DOHH2 (cell line): ENCODE results near the gene NIPBL.
"Not testable (repeated sequence)": the region's sequence is repeated elsewhere in the genome, so short reads cannot be mapped to it uniquely, and the experiment has no call there.

Experiments used
- H3F3A ChIP-seq: fragments of 200-600 bp; sonication (generic), shearing (Covaris generic); 2 replicates; pipeline ENCODE4 v1.6.0; 2016; ENCODE audit warnings: antibody characterized with exemption, mild to moderate bottlenecking; ENCODE audit not compliant: control insufficient read depth, insufficient read depth
- H3K27ac ChIP-seq: fragments of 200-600 bp; sonication (generic); 2 replicates; pipeline ENCODE4 v1.5.1; 2014; ENCODE audit warnings: low read depth, mild to moderate bottlenecking, low read length, moderate library complexity
- H3K27me3 ChIP-seq: fragments of 200-600 bp; sonication (generic); 2 replicates; pipeline ENCODE4 v1.6.1; 2014; ENCODE audit warnings: mild to moderate bottlenecking, low read length, mixed read lengths; ENCODE audit not compliant: control insufficient read depth
- H3K36me3 ChIP-seq: fragments of 200-600 bp; sonication (generic); 2 replicates; pipeline ENCODE4 v1.6.1; 2014; ENCODE audit warnings: mild to moderate bottlenecking, low read length, moderate library complexity, mixed read lengths; ENCODE audit not compliant: control insufficient read depth
- H3K4me1 ChIP-seq: fragments of 200-600 bp; sonication (generic); 2 replicates; pipeline ENCODE4 v1.6.1; 2014; ENCODE audit warnings: mild to moderate bottlenecking, low read length, mixed read lengths; ENCODE audit not compliant: control insufficient read depth
- H3K4me2 ChIP-seq: fragments of 200-600 bp; sonication (generic); 2 replicates; pipeline ENCODE4 v1.6.0; 2014; ENCODE audit warnings: mild to moderate bottlenecking, low read length, moderate library complexity
- H3K4me3 ChIP-seq: fragments of 200-600 bp; sonication (generic); 2 replicates; pipeline ENCODE4 v1.5.1; 2014; ENCODE audit warnings: mild to moderate bottlenecking, low read length, mixed read lengths
- H3K79me2 ChIP-seq: fragments of 200-600 bp; sonication (generic); 2 replicates; pipeline ENCODE4 v1.6.1; 2014; ENCODE audit warnings: mild to moderate bottlenecking, low read length, mixed read lengths; ENCODE audit not compliant: control insufficient read depth
- H3K9me2 ChIP-seq: fragments of 200-600 bp; sonication (generic); replicated peaks from 2 replicates; pipeline ENCODE4 v1.6.1; 2014; ENCODE audit warnings: mild to moderate bottlenecking, low read length, mixed read lengths; ENCODE audit not compliant: control insufficient read depth
- H3K9me3 ChIP-seq: fragments of 200-600 bp; sonication (generic); 2 replicates; pipeline ENCODE4 v1.6.1; 2014; ENCODE audit warnings: antibody characterized with exemption, low read length, mixed read lengths; ENCODE audit not compliant: control insufficient read depth, insufficient read depth
- H4K20me1 ChIP-seq: fragments of 200-600 bp; sonication (generic); 2 replicates; pipeline ENCODE4 v1.6.0; 2014; ENCODE audit warnings: low read depth, mild to moderate bottlenecking, antibody characterized with exemption, low read length, moderate library complexity; ENCODE audit not compliant: control insufficient read depth, insufficient read depth
- CTCF ChIP-seq: fragments of 200-600 bp; sonication (generic); IDR thresholded peaks from one replicate; pipeline ENCODE4 v1.5.1; 2014; ENCODE audit warnings: antibody characterized with exemption, mild to moderate bottlenecking, low read depth, low read length; ENCODE audit not compliant: poor library complexity, severe bottlenecking
- EZH2phosphoT487 ChIP-seq: fragments of 200-600 bp; sonication (generic); IDR thresholded peaks from 2 replicates; pipeline ENCODE4 v1.6.1; 2017; ENCODE audit warnings: borderline replicate concordance, mild to moderate bottlenecking, antibody characterized with exemption, low read length, moderate library complexity, mixed read lengths

NIPBL gene

GRCh38 chr5:37002176-37002751 is 125.7 kb downstream of the NIPBL start:
- H3K4me2 ChIP-seq = no peak overlapping the region
- H3K36me3 ChIP-seq = peaks cover 69% of the 10 kb centered on the region
- H3K9me2 ChIP-seq = no peaks in the 10 kb centered on the region
- H4K20me1 ChIP-seq = no peaks in the 10 kb centered on the region
- no peaks in the 10 kb centered on the region for H3K79me2 ChIP-seq
- no peak overlapping the region for H3K27ac ChIP-seq
- H3K27me3 ChIP-seq = no peaks in the 10 kb centered on the region
- no peak for TF ChIP-seq CTCF
- no peak for TF ChIP-seq EZH2phosphoT487
- 0 out of 2 replicates have a peak, but pooled peaks cover 3% of the 10 kb centered on the region for H3F3A ChIP-seq
- H3K4me1 ChIP-seq = no peaks in the 10 kb centered on the region
- no peaks in the 10 kb centered on the region for H3K9me3 ChIP-seq
- H3K4me3 ChIP-seq = no peak overlapping the region

- Histone ChIP-seq H3K4me2 (no peak overlapping the region), H3K9me3 (no peaks in the 10 kb centered on the region), H4K20me1 (no peaks in the 10 kb centered on the region), H3K79me2 (no peaks in the 10 kb centered on the region), H3K9me2 (no peaks in the 10 kb centered on the region), H3K4me3 (no peak overlapping the region), H3K27me3 (no peaks in the 10 kb centered on the region), H3K4me1 (no peaks in the 10 kb centered on the region), H3F3A (0 out of 2 replicates have a peak, but pooled peaks cover 3% of the 10 kb centered on the region), H3K36me3 (peaks cover 76% of the 10 kb centered on the region), H3K27ac (no peak overlapping the region)
- TF ChIP-seq EZH2phosphoT487 (no peak), CTCF (no peak)
Measured at GRCh38 chr5:37005252-37005651, 128.7 kb downstream of the NIPBL start.

- peak; percentile 56 for TF ChIP-seq CTCF
- no peak for TF ChIP-seq EZH2phosphoT487
- H3K9me2 ChIP-seq = no peaks in the 10 kb centered on the region
- H3K27ac ChIP-seq = no peak overlapping the region
- no peaks in the 10 kb centered on the region for H4K20me1 ChIP-seq
- H3K4me3 ChIP-seq = no peak overlapping the region
- no peaks in the 10 kb centered on the region for H3K4me1 ChIP-seq
- no peaks in the 10 kb centered on the region for H3K9me3 ChIP-seq
- no peak overlapping the region for H3K4me2 ChIP-seq
- no peaks in the 10 kb centered on the region for H3K79me2 ChIP-seq
- H3K36me3 ChIP-seq = peaks cover 75% of the 10 kb centered on the region
- H3F3A ChIP-seq = 0 out of 2 replicates have a peak, but pooled peaks cover 3% of the 10 kb centered on the region
- no peaks in the 10 kb centered on the region for H3K27me3 ChIP-seq
Measured at GRCh38 chr5:37005946-37006540, 129.5 kb downstream of the NIPBL start.

GRCh38 chr5:37013181-37013580 is 136.6 kb downstream of the NIPBL start:
- H3K4me1 ChIP-seq, H3K9me3 ChIP-seq, H4K20me1 ChIP-seq, H3K79me2 ChIP-seq, H3K27ac ChIP-seq, H3K27me3 ChIP-seq, H3F3A ChIP-seq, H3K4me2 ChIP-seq, H3K4me3 ChIP-seq, H3K9me2 ChIP-seq: not testable (repeated sequence)
- peaks cover 52% of the 10 kb centered on the region for H3K36me3 ChIP-seq
